NB4 (cell line): ENCODE measurements around the gene MRPL16.
"Not testable (repeated sequence)": the region's sequence is repeated elsewhere in the genome, so short reads cannot be mapped to it uniquely, and the experiment has no call there.

Source experiments
- DNase-seq: peaks from one replicate; pipeline ENCODE4 v3.0.0; 2010; ENCODE audit warnings: low read depth
- H3K4me3 ChIP-seq: one replicate; pipeline ENCODE4 v1.5.1; 2011; ENCODE audit warnings: mild to moderate bottlenecking, low read depth, low read length, moderate library complexity
- MYC ChIP-seq: IDR thresholded peaks from 2 replicates; pipeline ENCODE4 v1.6.1; 2011; ENCODE audit warnings: low read depth, low read length
- POLR2A ChIP-seq: IDR thresholded peaks from 2 replicates; pipeline ENCODE4 v1.6.1; 2011; ENCODE audit warnings: mild to moderate bottlenecking; ENCODE audit not compliant: insufficient read length; ENCODE audit errors: extremely low read depth
- TF ChIP-seq, protein P1 (sequence below): IDR thresholded peaks from one replicate; pipeline ENCODE4 v1.5.1; 2012; ENCODE audit warnings: low read depth, low read length
- TF ChIP-seq, protein P2 (sequence below): IDR thresholded peaks from 2 replicates; pipeline ENCODE4 v1.6.1; 2011; ENCODE audit warnings: low read depth, low read length

Gene MRPL16

GRCh38 chr11:59849129-59849528, 38.6 kb upstream of the MRPL16 start:
- no peak for DNase-seq
- TF ChIP-seq MYC = no peak
- no peak for TF ChIP-seq POLR2A
- TF ChIP-seq, protein P1, sequence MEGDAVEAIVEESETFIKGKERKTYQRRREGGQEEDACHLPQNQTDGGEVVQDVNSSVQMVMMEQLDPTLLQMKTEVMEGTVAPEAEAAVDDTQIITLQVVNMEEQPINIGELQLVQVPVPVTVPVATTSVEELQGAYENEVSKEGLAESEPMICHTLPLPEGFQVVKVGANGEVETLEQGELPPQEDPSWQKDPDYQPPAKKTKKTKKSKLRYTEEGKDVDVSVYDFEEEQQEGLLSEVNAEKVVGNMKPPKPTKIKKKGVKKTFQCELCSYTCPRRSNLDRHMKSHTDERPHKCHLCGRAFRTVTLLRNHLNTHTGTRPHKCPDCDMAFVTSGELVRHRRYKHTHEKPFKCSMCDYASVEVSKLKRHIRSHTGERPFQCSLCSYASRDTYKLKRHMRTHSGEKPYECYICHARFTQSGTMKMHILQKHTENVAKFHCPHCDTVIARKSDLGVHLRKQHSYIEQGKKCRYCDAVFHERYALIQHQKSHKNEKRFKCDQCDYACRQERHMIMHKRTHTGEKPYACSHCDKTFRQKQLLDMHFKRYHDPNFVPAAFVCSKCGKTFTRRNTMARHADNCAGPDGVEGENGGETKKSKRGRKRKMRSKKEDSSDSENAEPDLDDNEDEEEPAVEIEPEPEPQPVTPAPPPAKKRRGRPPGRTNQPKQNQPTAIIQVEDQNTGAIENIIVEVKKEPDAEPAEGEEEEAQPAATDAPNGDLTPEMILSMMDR = no peak
- TF ChIP-seq, protein P2, sequence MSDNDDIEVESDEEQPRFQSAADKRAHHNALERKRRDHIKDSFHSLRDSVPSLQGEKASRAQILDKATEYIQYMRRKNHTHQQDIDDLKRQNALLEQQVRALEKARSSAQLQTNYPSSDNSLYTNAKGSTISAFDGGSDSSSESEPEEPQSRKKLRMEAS = no peak
- H3K4me3 ChIP-seq = no peak overlapping the region

GRCh38 chr11:59848439-59848838, 37.9 kb upstream of the MRPL16 start:
- not testable (repeated sequence) for DNase-seq

GRCh38 chr11:59847626-59848025, 37.0 kb upstream of the MRPL16 start:
- no peak for DNase-seq
- no peak overlapping the region for H3K4me3 ChIP-seq
- TF ChIP-seq, protein P2 = no peak
- TF ChIP-seq POLR2A (no peak), MYC (no peak)

More at GRCh38 chr11:59848439-59848838, 37.9 kb upstream of the MRPL16 start:
- H3K4me3 ChIP-seq = not testable (repeated sequence)

- TF ChIP-seq POLR2A (no peak), MYC (no peak)
- TF ChIP-seq, protein P1 = no peak
- TF ChIP-seq, protein P2 = no peak
- H3K4me3 ChIP-seq = no peak overlapping the region
- no peak for DNase-seq
Measured at GRCh38 chr11:59846556-59846955, 36.0 kb upstream of the MRPL16 start.

- TF ChIP-seq MYC (no peak), POLR2A (no peak)
- TF ChIP-seq, protein P2 = no peak
- TF ChIP-seq, protein P1 = no peak
- DNase-seq = no peak
- H3K4me3 ChIP-seq = no peak within 1 kb of the TSS
Measured at GRCh38 chr11:59845399-59845798, 34.8 kb upstream of the MRPL16 start, which contains the start of gene CBLIF. Gene CBLIF (minus strand): TSS chr11:59845499. CDS start chr11:59845453, 46 bp downstream.

DNA sequence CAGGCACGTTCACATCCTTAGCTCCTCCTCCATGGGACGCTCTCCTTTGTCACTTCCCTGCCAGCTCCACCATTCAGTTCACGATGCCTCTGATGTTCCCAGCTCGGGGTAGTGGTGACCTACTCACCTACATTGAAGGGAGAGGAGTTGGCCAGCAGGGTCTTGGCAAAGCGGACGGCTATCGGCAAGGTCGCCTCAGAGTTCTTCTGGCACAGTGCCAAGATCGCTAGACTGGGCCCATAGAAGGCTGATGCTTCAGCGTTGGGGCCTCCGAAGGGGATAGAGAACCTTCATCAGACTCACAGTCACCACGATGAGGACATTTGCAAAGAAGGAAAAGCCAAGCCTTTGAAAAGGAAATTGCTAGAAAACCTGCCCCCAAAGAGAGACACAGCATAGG, 31.7 kb upstream of the MRPL16 start:
- no peak for DNase-seq
- TF ChIP-seq POLR2A (no peak), MYC (no peak)
- TF ChIP-seq, protein P2 = no peak
- TF ChIP-seq, protein P1 = no peak
- no peak overlapping the region for H3K4me3 ChIP-seq

GRCh38 chr11:59841514-59841913, 30.9 kb upstream of the MRPL16 start:
- H3K4me3 ChIP-seq = no peak overlapping the region
- TF ChIP-seq MYC (no peak), POLR2A (no peak)
- TF ChIP-seq, protein P1 = no peak
- TF ChIP-seq, protein P2 = no peak
- DNase-seq = no peak
